SH-SY5Y (cell line): ENCODE data around the gene TSEN2.

Source experiments
- GATA2 ChIP-seq: IDR thresholded peaks from 2 replicates; pipeline ENCODE4 v1.6.1; 2011; ENCODE audit warnings: mild to moderate bottlenecking, low read depth, low read length
- GATA3 ChIP-seq: IDR thresholded peaks from 2 replicates; pipeline ENCODE4 v1.6.1; 2011; ENCODE audit warnings: low read depth, mild to moderate bottlenecking, low read length, moderate library complexity

- TF ChIP-seq GATA3 = no peak
- no peak for TF ChIP-seq GATA2
Measured at GRCh38 chr3:12518261-12519028, 34.2 kb downstream of the TSEN2 start.
